RWPE2 (cell line): Measurements from ENCODE around the gene GLRA3.

Source experiments
- ATAC-seq: fragments of 200-7000 bp; cut with Tn5 transposase; 3 replicates; pipeline ENCODE4 v1.9.1; 2021; ENCODE audit warnings: low read depth
- DNase-seq: peaks from one replicate; pipeline ENCODE4 v3.0.0-alpha.2; 2020; ENCODE audit warnings: low spot score
- H3K27ac ChIP-seq: fragments of 450-650 bp; 2 replicates; pipeline ENCODE4 v1.5.1; 2017; ENCODE audit warnings: mild to moderate bottlenecking; ENCODE audit not compliant: poor library complexity, severe bottlenecking
- H3K27me3 ChIP-seq: fragments of 250-450 bp; sonication (Bioruptor Pico); 2 replicates; pipeline ENCODE4 v1.5.1; 2021; ENCODE audit warnings: mild to moderate bottlenecking, moderate library complexity; ENCODE audit not compliant: insufficient read depth, poor library complexity, severe bottlenecking
- H3K36me3 ChIP-seq: fragments of 250-450 bp; sonication (Bioruptor Pico); 2 replicates; pipeline ENCODE4 v1.5.1; 2020; ENCODE audit warnings: low read depth, mild to moderate bottlenecking, moderate library complexity
- H3K4me1 ChIP-seq: fragments of 250-450 bp; sonication (Bioruptor Pico); 2 replicates; pipeline ENCODE4 v1.5.1; 2021; ENCODE audit warnings: mild to moderate bottlenecking, moderate library complexity; ENCODE audit not compliant: insufficient read depth, poor library complexity, severe bottlenecking
- H3K4me3 ChIP-seq: fragments of 250-450 bp; sonication (Bioruptor Pico); 2 replicates; pipeline ENCODE4 v1.5.1; 2021; ENCODE audit warnings: mild to moderate bottlenecking, moderate library complexity; ENCODE audit not compliant: severe bottlenecking
- H3K9me3 ChIP-seq: fragments of 250-450 bp; sonication (Bioruptor Pico); 2 replicates; pipeline ENCODE4 v1.5.1; 2021; ENCODE audit warnings: mild to moderate bottlenecking, moderate library complexity; ENCODE audit not compliant: severe bottlenecking
- TF ChIP-seq, protein P1 (sequence below): fragments of 450-650 bp; IDR thresholded peaks from one replicate; pipeline ENCODE4 v1.5.1; 2017; ENCODE audit warnings: mild to moderate bottlenecking, moderate library complexity; ENCODE audit not compliant: poor library complexity, severe bottlenecking

The GLRA3 gene

DNA sequence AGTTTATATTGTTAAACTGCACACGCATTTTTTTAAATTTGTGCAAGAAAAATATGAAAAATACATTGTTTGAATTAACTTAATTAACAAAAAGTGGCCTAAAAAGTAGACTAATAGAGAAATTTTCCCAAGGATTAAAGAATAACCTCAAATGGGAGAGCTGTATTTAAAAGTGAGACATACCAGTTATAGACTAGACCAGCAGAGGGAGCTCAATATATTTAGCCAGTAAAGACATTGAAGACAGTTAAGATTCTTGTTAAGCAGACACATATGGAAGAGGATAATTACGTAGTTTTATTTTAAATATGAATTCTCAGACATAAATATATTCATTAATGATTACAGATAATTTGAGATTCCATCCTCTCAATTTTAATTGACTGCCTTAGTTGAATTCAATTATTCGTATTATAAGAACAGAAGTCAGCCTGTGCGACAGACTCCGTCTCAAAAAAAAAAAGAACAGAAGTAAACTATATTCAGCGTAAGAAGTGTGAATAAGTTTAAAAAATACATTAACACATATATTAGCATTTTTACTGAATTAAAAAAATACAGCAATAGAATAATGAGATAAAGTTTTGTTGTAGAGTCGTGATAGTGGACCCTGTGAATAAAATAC is 64.8 kb downstream of the GLRA3 start:
- TF ChIP-seq, protein P1, sequence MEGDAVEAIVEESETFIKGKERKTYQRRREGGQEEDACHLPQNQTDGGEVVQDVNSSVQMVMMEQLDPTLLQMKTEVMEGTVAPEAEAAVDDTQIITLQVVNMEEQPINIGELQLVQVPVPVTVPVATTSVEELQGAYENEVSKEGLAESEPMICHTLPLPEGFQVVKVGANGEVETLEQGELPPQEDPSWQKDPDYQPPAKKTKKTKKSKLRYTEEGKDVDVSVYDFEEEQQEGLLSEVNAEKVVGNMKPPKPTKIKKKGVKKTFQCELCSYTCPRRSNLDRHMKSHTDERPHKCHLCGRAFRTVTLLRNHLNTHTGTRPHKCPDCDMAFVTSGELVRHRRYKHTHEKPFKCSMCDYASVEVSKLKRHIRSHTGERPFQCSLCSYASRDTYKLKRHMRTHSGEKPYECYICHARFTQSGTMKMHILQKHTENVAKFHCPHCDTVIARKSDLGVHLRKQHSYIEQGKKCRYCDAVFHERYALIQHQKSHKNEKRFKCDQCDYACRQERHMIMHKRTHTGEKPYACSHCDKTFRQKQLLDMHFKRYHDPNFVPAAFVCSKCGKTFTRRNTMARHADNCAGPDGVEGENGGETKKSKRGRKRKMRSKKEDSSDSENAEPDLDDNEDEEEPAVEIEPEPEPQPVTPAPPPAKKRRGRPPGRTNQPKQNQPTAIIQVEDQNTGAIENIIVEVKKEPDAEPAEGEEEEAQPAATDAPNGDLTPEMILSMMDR = peak; percentile 88
- ATAC-seq = peak; percentile 65; the same call in 2 of the 3 replicates
- Histone ChIP-seq H3K9me3 (no peaks in the 10 kb centered on the region), H3K27me3 (no peaks in the 10 kb centered on the region), H3K36me3 (no peaks in the 10 kb centered on the region), H3K4me1 (no peaks in the 10 kb centered on the region), H3K4me3 (no peak overlapping the region), H3K27ac (no peak overlapping the region)
- no peak for DNase-seq

DNA sequence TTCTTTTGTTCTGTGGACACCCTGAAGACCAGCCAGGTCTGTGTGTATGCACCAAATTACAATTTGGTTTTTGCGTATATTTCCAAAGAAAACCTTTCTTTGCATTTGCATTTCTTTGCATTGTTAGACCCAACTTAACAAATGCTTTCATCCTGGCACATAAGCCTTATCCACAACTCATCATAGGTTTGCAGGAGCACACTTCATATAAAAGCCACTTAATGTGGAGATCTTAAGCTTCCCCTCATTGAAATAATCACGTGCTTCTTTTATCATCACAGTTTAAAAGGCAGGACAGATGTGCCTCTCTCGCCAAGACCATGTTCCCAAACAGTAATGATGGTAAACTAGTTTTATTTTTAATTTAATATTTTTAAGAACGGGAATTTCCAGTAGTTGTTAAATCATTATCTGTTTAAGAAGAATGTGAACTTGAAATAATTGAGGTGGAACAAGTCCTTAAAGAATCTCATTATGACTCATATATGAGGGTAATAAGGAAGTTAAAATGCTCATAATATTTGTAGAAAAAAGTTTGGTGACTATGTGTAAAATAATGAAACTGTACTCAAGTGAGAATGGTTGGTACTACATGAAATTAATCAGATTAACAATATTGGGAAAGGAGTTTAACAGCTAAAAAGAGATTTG is 65.5 kb downstream of the GLRA3 start:
- ATAC-seq = no peak

DNA sequence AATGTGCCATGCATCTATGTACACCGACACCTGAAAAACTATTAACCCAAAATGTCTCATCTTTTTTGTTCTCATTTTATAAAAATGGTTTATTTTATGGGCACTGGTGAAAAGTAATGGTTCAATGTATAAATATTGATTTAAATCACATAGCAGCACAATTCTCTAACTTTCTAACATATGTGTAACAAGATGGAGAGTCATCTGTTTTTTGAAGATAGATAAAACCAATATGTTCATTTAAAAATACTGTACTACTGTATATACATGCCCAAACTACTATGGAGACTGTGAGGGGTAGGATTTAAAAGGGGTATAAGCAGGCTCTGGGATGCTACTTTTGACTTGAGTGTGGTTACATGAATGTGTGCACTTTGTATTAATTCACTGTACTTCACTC is 67.6 kb downstream of the GLRA3 start:
- no peak overlapping the region for H3K4me3 ChIP-seq
- no peaks in the 10 kb centered on the region for H3K36me3 ChIP-seq
- no peaks in the 10 kb centered on the region for H3K9me3 ChIP-seq
- TF ChIP-seq, protein P1 = no peak
- no peak overlapping the region for H3K27ac ChIP-seq
- no peaks in the 10 kb centered on the region for H3K27me3 ChIP-seq
- no peaks in the 10 kb centered on the region for H3K4me1 ChIP-seq
- ATAC-seq (no peak), DNase-seq (no peak)

More for the DNA sequence above, 65.5 kb downstream of the GLRA3 start:
- H3K4me3 ChIP-seq = no peak overlapping the region
- no peak for DNase-seq
- no peaks in the 10 kb centered on the region for H3K36me3 ChIP-seq
- H3K27ac ChIP-seq = no peak overlapping the region
- H3K9me3 ChIP-seq = no peaks in the 10 kb centered on the region
- H3K27me3 ChIP-seq = no peaks in the 10 kb centered on the region
- H3K4me1 ChIP-seq = no peaks in the 10 kb centered on the region
- TF ChIP-seq, protein P1 = no peak

DNA sequence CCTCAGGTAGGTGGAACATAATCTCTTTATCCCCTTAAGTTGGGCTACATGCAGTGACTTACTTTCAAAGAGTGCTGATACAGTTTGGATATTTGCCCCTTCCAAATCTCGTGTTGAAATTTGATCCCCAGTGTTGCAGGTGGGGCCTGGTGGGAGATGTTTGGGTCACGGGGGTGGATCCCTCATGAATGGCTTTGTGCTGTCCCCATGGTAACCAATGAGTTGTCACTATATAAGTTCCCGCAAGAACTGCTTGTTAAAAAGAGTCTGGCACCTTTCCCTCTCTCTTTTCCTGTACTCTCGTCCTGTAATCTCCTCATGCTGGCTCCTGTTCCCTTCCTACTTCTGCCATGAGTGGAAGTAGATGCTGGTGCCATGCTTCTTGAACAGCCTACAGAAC is 71.3 kb downstream of the GLRA3 start:
- DNase-seq (no peak), ATAC-seq (no peak)
- H3K4me1 ChIP-seq = no peaks in the 10 kb centered on the region
- no peaks in the 10 kb centered on the region for H3K36me3 ChIP-seq
- TF ChIP-seq, protein P1 = no peak
- no peak overlapping the region for H3K4me3 ChIP-seq
- no peaks in the 10 kb centered on the region for H3K9me3 ChIP-seq
- no peak overlapping the region for H3K27ac ChIP-seq
- no peaks in the 10 kb centered on the region for H3K27me3 ChIP-seq

DNA sequence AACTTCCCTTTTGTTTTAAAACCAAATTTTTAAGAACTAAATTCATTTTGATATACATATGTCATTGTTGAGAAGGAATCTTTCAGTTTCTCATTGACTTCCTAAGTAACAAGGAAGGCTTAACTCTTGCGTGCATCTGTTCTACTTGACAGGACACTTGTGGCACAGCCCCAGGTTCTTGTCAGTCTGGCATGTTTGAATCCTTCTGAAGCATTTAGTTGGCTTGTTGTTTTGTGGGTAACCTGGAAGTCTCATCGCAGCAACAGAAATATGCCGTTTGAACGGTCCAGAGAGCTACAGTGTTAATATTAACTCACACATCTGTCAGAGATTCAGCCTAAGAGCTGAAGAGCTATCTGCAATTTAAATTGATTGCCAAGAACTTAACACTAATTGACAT is 76.0 kb downstream of the GLRA3 start:
- Histone ChIP-seq H3K27ac (no peak overlapping the region), H3K27me3 (no peaks in the 10 kb centered on the region), H3K36me3 (no peaks in the 10 kb centered on the region), H3K4me1 (no peaks in the 10 kb centered on the region), H3K4me3 (no peak overlapping the region), H3K9me3 (no peaks in the 10 kb centered on the region)
- no peak for ATAC-seq
- DNase-seq = no peak
- TF ChIP-seq, protein P1 = no peak
